ENCODE data around the gene LTBP4.
A peak's percentile ranks its signal among the peaks of the same experiment; 100 is the strongest.

Gene LTBP4

DNA sequence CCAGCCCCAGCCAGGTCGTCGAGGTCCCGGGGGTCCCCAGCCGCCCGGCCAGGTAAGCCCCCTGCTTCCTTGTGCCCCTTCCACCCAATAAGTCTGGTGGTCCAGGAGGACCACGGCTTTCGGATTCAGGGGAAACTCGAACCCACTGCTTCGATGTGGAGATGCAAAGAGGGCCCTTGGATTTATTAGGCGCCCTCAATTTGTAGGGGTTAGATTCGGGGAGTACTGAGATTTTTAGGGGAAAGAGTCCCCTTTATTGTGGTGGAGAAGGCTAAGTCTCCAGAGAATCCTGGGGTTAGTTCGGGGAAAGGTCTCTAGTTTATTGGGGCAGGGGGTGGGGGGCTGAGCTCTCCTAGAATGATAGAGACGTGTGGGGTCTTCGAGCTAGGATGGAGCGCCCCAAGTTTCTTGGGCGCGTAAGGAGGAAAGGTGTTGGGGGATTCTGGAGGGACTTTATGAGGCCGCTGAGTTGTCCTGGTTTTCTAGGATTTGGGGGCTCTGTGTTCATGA, 3.8 kb upstream of the LTBP4 start:
- no peak for DNase-seq (ENCODE audit: low read depth in 2 of 2)

DNA sequence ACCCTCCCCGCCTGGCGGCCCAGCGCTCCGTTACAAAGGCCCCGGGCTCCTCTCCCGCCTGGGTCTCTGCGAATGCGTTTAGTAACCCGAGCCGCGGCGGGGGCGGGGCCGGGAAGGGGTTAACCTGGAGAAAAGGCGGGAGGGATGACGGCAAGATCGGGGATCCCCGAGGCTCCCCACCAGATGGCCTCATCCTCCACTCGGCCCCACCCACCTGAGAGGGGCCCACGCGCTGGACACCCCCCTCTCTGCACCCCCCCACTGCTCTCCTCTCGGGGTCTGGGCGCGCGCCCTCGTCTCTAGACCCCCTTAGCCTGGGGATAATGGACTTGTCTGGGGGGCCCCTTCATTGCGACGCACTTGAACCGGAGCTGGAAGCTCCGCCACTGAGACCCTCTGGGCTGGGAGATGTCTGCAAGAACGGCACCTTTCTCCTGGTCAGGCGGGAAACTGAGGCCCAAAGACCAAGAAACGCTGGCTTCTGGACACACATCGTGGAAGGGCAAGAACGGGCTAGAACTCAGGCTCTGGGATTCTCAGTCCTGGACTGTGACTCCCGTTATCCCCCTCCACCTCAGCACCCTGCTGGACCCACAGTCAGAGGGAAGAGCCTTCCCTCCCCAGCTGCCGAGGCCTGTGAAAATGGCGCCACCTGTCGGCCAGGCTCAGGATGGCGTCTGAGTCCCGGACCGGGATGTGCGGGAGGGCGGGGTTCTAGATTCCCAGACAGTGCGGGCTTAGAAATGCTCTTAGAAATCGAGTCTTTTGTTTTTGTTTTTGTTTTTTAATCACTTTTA, 2.9 kb upstream of the LTBP4 start:
- peak; percentile 60 to 66 for DNase-seq (ENCODE audit: low read depth in 2 of 2)

DNA sequence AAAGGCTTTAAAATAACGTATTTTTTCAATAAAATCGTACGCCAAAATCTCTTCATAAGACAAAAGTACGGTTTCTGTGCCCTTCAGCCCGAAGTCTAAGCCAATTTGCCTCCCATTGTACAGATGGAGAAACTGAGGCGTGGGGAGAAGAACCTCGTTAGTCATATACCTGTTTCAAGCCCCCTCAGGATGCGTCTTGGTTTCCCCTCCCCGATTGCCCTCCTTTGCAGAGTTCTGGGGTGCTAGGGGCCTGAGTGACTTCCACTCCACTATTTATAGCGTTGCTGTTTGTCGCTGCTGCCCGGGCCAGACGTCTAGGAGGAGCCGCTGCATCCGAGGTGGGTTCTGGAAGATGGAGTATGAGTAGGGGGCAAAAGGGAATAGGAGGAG, 2.3 kb upstream of the LTBP4 start:
- DNase-seq (ENCODE audit: low read depth in 2 of 2) = no peak

DNA sequence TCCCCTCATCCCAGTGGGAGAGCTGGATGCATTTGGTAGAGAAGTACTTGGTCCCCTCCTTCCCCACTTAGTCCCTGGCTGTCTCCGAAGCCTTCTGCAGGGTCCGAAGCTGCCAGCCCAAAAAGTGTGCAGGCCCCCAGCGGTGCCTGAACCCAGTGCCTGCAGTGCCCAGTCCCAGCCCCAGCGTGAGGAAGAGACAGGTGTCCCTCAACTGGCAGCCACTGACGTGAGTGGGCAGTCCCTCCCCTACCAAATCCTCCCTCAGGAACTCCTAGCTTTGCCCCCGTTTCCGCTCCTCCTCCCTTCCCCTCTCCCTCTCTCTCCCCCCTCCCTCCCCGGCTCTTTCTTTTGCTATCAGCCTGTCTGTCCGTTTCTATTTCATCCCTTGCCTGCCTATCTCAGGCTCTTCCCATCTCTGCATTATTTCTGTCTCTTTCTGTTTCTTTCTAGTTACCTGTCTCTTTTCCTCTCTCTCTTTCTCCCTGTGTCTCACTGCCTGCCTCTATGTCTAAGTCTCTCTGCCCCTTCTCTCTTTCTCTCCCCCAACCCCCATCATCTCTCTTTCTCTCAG, 1.8 kb upstream of the LTBP4 start:
- DNase-seq (ENCODE audit: low read depth in 2 of 2) = no peak

DNA sequence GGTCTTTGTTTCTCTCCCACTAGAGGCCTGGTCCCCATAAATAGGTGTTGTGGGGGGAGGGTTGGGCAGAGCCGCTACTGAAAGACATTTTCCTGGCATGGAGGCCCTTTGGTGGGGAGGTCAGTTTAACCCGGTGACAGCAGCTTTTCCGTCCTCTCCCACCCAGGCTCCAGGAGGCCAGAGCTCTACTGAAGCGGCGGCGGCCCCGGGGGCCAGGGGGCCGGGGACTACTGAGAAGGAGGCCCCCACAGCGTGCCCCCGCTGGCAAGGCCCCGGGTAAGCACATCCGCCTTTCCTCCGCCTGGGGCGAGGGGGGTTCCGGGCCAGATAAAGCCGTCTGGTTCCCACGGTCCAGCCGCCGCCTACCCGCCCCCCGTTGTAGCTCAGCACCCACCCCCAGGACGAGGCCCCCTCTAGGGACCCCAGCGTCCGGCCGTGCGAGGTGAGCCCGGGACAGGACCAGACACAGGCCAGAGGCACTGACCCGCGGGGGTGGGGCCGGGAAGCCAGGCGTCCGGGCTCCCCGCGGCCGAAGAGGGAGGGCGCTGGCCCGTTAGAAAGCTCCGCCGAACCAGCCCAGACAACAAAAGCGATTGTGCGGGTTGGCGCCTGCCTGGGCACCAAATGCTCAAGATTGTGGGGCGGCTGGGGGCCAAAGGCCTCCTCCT, 1.1 kb upstream of the LTBP4 start:
- no peak for DNase-seq (ENCODE audit: low read depth in 2 of 2)

DNA sequence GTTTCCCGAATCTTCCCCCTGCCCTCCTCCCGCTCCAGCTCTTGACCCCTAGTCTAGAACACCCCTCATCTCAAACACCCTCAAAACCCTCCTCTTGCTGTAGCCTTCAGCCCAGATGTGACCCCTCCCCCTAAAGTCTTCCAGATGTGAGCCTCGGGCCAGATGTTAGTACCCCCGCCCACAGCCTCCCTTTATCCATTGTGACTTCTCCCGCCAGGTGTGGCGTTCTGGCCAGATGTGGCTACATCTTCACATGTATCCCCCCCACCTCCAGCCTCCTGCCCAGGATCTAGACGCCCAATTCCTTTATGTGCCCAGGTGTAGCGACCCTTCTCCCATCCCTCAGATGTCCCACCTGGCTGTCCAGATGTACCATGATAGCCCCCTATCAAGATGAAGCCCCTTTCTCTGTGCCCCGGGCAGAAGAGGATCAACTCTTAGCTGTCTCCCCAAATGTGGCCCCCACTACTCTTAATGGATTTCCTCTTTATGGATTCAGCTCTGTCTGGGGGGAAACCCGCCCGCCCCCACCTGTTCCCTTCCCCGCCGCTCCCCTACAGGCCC, 517 bp upstream of the LTBP4 start:
- no peak for DNase-seq (ENCODE audit: low read depth in 2 of 2)

DNA sequence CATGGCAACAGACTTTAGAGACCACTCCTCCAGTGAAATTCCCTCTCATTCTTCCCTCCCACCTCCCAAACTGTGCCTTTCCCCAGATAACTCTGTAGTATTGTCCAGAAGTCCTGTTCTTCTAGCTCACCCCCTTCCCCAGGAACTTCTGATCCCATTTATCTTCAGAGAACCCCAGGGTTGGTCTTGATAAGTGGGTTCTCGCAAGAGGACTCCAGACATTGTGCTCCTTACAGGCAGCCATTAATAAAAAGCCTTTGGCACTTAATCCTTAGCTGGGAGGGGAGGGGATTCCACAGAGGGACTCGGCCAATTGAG, 1.9 kb downstream of the LTBP4 start:
- no peak for DNase-seq (ENCODE audit: low read depth in 2 of 2)

DNA sequence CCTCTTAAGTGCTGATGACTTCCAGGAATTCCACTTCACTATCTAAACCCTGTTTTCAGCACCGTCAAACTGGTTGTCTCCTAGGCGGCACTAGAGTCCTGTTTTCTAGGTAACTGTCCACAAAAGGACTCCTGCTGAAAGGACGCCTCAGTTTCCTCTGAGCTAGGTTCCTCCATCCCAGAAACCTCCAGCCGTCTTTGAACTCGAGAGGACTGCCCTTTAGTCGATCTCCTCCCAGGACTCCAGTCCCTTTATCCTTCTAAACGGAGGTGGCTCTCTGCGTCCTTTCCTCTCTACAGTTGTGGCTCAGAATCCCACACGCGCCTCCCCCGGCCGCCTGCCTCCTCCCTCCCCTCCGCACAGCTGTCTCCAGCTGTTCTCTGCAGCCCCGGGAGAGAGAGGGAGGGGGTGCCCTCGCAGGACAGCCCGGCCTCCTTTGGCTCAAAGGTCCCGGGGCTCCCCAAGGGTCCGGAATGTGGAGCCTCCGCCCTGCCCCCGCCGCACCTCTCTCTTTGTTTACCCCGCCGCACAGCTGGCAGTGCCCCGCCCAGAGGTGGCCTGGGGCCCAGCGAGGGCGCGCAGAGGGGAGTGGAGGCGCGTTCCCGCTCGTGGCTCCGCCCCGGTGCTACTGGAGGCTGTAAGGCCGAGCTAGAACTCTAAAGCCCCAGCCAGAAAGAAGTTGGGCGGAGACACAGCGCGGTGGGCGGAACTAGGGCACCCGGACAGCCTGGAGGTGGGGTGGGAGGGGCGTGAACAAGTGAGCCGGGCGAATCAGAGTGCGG, 2.4 kb downstream of the LTBP4 start:
- DNase-seq (ENCODE audit: low read depth in 2 of 2) = peak; percentile 66 to 67

DNA sequence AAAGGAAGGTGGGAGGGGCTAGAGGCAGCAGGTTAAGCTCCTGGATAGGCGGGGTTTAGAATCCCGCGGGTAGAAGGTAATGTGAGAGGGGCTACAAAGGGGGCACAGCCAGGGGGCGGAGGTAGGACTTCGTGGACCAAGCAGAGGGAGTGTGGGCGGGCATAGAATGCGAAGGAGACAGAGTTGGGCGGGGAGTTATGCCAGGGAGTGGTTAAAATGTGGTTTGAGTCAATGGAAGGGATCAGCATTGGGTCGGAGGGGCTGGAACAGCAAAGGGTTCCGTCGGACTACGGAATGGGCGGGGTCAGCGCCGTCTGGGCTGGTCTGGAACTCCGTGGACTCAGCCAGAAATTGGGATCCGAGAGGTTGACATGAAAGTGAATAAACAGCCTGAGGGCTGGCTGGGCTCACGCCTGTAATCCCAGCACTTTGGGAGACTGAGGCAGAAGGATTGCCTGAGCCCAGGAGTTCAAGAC, 3.0 kb downstream of the LTBP4 start:
- DNase-seq (ENCODE audit: low read depth in 2 of 2) = no peak

DNA sequence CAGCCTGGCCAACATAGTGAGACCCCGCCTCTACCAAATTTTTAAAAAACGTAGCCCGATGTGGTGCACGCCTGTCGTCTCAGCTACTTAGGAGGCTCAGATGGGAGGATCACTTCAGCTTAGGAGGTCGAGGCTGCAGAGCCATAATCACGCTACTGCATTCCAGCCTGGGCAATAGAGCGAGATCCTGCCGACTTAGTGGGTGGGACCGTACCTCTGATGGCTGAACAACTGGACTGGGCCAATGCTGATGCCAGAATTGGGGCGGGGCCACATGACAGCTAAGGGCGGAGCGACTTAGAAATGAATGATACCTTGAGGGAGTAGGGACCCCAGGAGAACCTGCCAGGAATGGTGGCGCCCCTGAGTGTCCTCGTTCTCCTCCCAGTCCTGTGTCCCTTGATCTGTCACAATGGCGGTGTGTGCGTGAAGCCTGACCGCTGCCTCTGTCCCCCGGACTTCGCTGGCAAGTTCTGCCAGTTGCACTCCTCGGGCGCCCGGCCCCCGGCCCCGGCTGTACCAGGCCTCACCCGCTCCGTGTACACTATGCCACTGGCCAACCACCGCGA, 3.6 kb downstream of the LTBP4 start:
- DNase-seq (ENCODE audit: low read depth in 2 of 2) = no peak

DNA sequence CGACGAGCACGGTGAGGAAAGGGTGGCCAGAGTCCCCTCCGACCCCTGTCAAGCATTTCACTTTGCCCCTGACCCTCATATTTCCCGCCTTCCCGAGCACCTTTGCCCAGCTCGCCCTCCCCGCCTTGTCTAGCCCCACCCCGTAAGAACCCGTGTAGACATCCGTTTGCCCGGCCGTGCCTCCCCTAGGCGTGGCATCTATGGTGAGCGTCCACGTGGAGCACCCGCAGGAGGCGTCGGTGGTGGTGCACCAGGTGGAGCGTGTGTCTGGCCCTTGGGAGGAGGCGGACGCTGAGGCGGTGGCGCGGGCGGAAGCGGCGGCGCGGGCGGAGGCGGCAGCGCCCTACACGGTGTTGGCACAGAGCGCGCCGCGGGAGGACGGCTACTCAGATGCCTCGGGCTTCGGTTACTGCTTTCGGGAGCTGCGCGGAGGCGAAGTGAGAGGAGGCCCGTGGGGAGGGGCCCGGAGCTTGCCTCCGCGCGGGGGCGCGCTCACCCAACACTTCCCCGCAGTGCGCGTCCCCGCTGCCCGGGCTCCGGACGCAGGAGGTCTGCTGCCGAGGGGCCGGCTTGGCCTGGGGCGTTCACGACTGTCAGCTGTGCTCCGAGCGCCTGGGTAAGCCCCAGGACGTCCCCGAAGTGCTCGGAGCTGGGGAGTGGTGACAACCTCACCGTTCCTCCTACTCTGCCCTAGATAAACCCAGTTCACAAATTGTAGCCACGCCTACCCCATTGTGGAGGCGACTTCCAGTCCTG, 4.2 kb downstream of the LTBP4 start:
- DNase-seq (ENCODE audit: low read depth in 2 of 2) = no peak

DNA sequence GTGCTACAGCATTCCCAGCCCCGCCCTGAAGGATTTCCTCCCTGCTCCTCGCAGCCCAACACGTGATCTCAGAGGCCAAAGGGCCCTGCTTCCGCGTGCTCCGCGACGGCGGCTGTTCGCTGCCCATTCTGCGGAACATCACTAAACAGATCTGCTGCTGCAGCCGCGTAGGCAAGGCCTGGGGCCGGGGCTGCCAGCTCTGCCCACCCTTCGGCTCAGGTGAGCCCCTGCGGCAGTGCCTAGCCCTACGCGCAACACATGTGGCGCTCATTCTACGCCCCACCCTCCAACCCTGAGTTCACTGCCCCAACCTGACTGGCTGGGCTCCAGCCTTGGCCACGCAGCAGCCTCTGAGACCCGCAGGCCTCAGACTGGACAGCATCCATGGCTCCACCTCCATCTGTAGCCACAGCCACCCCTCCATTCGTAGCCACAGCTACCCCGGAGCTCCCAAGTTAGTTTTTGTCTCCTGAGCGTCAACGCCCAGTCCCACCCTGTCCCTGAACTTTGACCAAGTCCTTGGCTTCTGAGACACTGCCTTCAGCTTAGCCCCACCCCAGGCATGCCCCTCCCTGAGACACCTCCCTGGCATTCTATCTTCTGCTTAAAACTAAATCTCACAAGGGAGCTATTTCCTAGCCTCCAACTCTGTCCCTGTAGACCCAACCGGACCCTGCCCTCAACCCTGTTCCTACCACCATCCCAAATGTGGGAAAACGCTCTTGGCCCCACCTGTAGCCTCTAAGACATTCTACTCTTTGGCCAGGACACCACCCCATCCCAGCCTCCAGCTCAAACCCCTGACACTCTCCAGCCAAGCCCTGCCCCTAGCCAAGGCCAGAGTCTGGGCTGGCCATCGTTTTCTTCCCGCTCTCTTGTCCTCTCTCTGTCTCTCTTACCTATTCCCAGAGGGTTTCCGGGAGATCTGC, 6.4 kb downstream of the LTBP4 start:
- DNase-seq (ENCODE audit: low read depth in 2 of 2) = no peak

DNA sequence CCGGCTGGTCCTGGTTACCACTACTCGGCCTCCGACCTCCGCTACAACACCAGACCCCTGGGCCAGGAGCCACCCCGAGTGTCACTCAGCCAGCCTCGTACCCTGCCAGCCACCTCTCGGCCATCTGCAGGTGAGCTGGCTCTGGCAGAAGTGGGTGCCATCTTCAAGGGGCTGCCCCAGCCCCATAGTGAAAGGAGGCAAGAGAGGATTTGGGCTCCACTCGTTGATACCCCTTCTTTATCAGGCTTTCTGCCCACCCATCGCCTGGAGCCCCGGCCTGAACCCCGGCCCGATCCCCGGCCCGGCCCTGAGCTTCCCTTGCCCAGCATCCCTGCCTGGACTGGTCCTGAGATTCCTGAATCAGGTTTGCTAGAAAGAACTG, 7.1 kb downstream of the LTBP4 start:
- DNase-seq (ENCODE audit: low read depth in 2 of 2) = no peak

DNA sequence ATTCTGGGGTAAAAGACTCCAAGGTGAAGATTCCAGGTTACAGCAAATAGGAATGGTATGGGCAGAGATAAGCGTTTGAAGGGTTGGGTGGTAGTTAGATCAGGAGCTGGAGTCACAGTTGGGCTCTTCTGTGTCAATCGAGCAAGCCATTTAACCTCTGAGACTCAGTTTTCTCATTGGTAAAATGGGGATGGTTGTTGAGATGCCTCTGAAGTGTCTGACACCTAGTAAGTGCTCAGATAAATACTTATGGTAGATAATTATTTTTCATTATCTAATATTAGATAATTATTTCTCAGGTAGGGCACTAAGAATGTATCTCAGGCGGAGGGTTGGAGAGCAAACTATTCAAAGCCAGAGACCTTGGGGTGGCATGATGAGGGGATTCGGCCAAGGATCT, 7.8 kb downstream of the LTBP4 start:
- DNase-seq (ENCODE audit: low read depth in 2 of 2) = no peak

DNA sequence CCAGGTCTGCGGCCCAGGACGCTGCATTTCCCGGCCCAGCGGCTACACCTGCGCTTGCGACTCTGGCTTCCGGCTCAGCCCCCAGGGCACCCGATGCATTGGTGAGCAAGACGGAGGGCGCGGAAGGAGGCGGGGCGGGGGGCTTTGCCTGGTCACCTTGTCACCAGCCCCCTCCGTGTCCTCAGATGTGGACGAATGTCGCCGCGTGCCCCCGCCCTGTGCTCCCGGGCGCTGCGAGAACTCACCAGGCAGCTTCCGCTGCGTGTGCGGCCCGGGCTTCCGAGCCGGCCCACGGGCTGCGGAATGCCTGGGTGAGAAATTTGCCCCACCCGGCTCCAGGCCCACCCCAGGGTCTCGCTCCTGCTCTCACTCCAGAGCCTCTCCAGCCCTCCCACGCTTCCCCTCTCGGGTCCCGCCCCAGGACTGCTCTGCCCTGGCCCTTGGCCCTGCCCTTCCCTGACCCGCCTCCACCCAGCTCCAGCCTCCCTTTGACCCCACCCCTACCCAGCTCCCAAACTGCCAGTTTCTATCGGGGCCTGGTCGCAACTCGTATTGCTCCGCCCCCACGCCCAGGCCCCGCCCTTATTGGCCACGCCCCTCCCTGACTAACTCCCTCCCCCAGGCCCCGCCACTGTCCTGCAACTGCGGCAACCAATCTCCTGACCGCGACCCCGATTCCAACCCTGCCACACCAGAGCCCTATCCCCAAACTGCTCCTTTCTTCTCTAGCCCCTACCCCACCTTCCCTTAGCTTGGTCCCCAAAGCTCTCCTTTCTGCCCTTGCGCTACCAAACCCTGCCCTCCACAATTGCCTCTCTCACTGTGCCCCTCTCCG, 8.6 kb downstream of the LTBP4 start:
- DNase-seq (ENCODE audit: low read depth in 2 of 2) = no peak

DNA sequence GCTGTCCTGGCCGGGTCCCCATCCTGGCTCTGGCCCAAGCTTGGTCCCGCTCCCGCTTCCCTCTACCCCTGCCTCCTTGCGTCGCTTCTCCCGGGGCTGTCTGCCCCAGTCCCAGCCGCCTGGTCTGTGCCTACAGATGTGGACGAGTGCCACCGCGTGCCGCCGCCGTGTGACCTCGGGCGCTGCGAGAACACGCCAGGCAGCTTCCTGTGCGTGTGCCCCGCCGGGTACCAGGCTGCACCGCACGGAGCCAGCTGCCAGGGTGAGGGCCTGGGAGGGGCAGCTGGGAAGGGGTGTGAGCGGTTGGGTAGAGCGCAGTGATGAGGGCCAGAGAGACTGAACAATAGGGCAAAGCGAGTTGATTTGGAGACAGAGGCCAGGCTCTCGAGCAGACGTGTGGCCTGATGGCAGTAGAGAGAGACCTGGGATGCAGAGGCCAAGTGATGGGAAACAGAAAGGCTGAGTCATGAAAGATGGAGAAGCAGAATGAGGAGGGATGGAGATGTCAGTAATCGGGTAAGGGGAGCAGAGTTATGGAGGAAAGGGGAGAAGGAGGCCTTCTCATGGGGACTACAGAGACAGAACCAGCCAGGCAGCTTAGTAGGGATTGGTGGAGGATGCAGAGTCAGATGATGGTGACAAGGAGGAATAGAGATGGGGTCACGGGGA, 9.4 kb downstream of the LTBP4 start:
- DNase-seq (ENCODE audit: low read depth in 2 of 2) = no peak

DNA sequence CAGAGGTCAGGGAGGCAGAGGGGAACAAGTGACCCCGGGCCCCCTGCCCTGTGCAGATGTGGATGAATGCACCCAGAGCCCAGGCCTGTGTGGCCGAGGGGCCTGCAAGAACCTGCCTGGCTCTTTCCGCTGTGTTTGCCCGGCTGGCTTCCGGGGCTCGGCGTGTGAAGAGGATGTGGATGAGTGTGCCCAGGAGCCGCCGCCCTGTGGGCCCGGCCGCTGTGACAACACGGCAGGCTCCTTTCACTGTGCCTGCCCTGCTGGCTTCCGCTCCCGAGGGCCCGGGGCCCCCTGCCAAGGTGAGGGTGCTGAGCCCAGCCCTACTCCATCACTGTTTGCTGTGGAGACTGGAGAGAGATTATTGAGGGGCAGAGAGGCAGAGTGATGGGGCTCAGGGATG, 9.9 kb downstream of the LTBP4 start:
- DNase-seq (ENCODE audit: low read depth in 2 of 2) = no peak

Measured in fibroblast of skin of left biceps (primary cell).